Pancreas (tissue), 10 donors: ENCODE measurements around the gene ABLIM2. TPM values are rescaled to one million over a fixed set of nuclear protein-coding genes. Genes with fewer than 3 reads are reported as not detected.

ENCODE experiments used
- ATAC-seq, 4 donors: fragments of 200-7000 bp; cut with Tn5 transposase; one replicate each; pipeline versions ENCODE4 v1.8.0 to v1.9.1; 2020; ENCODE audit warnings: mild to moderate bottlenecking in 4 of 4, moderate library complexity in 4 of 4
- DNase-seq, 6 donors: peaks; one replicate each; pipeline ENCODE4 v3.0.0-alpha.2; 2020
- FAIRE-seq: peaks from 2 replicates; lab custom pipeline; 2012; peaks lifted over from hg19 to GRCh38; lab: Jason Lieb, UNC
- H3K27ac ChIP-seq, 4 donors: fragments of 200-600 bp; sonication (generic); 1 replicate in 3 of 4; 2 replicates in 1 of 4; pipeline versions ENCODE4 v1.5.0 to v1.8.0; 2020
- H3K27me3 ChIP-seq, 4 donors: fragments of 200-600 bp; one replicate each; pipeline ENCODE4 v1.8.0; 2021
- H3K36me3 ChIP-seq, 3 donors: fragments of 200-600 bp; sonication (generic) in 1 of 3; one replicate each; pipeline versions ENCODE4 v1.5.0 to v1.8.0; 2020 to 2021
- H3K4me1 ChIP-seq, 3 donors: fragments of 200-600 bp; one replicate each; pipeline ENCODE4 v1.8.0; 2021
- H3K4me3 ChIP-seq, 4 donors: fragments of 200-600 bp; sonication (generic) in 2 of 4; one replicate each; pipeline versions ENCODE4 v1.5.0 to v1.8.0; 2020 to 2021
- H3K9me3 ChIP-seq, 4 donors: fragments of 200-600 bp; one replicate each; pipeline ENCODE4 v1.8.0; 2021
- WGBS, 2 donors: extraction: QIAGEN DNeasy Blood & Tissue Kit; methylation state at CpG; one replicate each; pipeline ENCODE4 v1.1.7; 2013; 5-methylcytosine and 5-hydroxymethylcytosine counted together
- intact Hi-C, 3 donors: fragments of 100-400 bp; cut with DNase I; formaldehyde crosslinking; loops; one replicate each; pipeline versions ENCODE4 v1.11.1 to v1.14.2; 2022
- polyA plus RNA-seq, 2 donors: library from polyadenylated mRNA; stranded (reverse); fragments of 200-250 nt; gene quantifications; one replicate each; pipeline ENCODE4 v1.2.3, GENCODE V29; 2013
- total RNA-seq, 6 donors: library from RNA; stranded (reverse); fragmentation: NEBNext Ultra II Directional in 4 of 6; extraction: Animal tissue kit (Norgen Biotek cat#: 25700) in 4 of 6; gene quantifications; one replicate each; pipeline versions ENCODE4 v1.2.1 to v1.2.4, GENCODE V29; 2021 to 2023
- TF ChIP-seq, protein P1 (sequence below), 4 donors: fragments of 200-600 bp; sonication (generic) in 3 of 4; IDR thresholded peaks; one replicate each; pipeline versions ENCODE4 v1.5.0 to v1.8.0; 2021; ENCODE audit warnings: antibody characterized with exemption in 4 of 4
- donor health status: healthy with polysubstance abuse.
- donor health status: DM: no; HTN: no; CAD: no; lungs with moderate emphysema.
- donor health status: DM: no; HTN: no; CAD: no.
- donor health status: control.
- donor health status: control.
- donor health status: Bipolar disorder and iron deficiency.
- donor health status: DM: yes; HTN: yes; CAD: no.
- donor health status: DM: no; HTN: no; CAD: no.
- donor health status: DM: no; HTN: no; CAD: no.
- donor health status: DM: yes; HTN: yes; CAD: no.

Gene ABLIM2
- total and polyA plus RNA-seq, 8 donors: 4.3 to 13.1 (median 6.6) TPM

DNA sequence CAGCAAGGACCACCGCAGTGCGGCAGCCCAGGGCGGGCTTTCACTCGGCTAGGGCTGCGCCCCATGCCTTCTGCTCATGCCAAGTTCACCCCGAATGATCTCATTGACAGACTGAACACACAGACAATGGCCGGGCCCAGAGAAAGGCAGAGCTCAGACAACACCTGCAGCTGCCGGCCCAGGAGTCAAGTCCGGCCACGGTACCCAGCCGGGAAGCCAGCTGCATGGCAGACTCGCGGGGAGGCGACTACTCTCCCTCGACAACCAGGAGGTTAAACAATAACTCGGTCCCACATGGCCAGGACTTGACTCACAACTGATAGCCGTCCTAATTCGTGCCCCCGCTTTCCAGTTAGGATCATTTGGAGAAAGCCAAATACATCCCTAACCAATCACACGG, 50.4 kb downstream of the ABLIM2 start:
- peak overlapping the region; percentile 1 to 78 (median 48) for H3K27ac ChIP-seq
- no peaks in the 10 kb centered on the region for H3K9me3 ChIP-seq
- peaks cover 0 to 19% (median 13%) of the 10 kb centered on the region in 3 donors for H3K4me1 ChIP-seq
- no peaks in the 10 kb centered on the region for H3K27me3 ChIP-seq
- 30 to 37% methylated on average over 19 to 20 of the region's 20 CpGs for WGBS, 2 donors
- peak; percentile 71 to 89 (median 81) for DNase-seq
- H3K4me3 ChIP-seq: no peak overlapping the region
- no peaks in the 10 kb centered on the region for H3K36me3 ChIP-seq
- ATAC-seq: peak; percentile 78 to 87 (median 84)
- TF ChIP-seq, protein P1, sequence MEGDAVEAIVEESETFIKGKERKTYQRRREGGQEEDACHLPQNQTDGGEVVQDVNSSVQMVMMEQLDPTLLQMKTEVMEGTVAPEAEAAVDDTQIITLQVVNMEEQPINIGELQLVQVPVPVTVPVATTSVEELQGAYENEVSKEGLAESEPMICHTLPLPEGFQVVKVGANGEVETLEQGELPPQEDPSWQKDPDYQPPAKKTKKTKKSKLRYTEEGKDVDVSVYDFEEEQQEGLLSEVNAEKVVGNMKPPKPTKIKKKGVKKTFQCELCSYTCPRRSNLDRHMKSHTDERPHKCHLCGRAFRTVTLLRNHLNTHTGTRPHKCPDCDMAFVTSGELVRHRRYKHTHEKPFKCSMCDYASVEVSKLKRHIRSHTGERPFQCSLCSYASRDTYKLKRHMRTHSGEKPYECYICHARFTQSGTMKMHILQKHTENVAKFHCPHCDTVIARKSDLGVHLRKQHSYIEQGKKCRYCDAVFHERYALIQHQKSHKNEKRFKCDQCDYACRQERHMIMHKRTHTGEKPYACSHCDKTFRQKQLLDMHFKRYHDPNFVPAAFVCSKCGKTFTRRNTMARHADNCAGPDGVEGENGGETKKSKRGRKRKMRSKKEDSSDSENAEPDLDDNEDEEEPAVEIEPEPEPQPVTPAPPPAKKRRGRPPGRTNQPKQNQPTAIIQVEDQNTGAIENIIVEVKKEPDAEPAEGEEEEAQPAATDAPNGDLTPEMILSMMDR (IDR thresholded peaks at IDR 0.05): no peak
- intact Hi-C loops: no loop called here
- FAIRE-seq: no peak

DNA sequence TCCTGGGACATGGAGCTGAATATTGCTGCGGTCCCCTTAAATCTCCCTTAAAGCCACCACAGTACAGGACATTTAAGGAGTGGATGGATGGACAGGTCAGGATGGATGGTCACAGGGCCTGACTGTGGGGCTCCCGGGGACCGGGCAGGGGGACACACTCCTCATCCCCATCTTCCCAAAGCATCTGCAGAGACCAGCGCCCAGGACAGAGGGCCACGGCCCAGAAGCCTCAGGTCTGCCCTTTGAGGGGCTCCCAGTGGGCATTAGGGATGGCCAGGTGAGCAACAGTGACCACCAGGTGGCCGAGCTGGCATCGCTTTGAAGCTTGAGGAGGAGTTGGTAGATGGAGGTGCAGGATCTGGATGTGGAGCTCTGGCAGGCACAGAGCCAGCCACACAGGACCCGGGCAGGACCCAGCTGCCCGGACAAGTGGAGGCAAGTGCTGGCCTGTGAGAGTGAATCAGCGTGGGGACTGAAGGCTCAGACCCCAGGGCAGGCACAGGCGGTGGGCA, 51.4 kb downstream of the ABLIM2 start:
- TF ChIP-seq, protein P1 (IDR thresholded peaks at IDR 0.05): no peak
- WGBS, 2 donors: 95 to 97% methylated on average over 11 of the region's 11 CpGs
- no peaks in the 10 kb centered on the region for H3K36me3 ChIP-seq
- ATAC-seq (no peak), DNase-seq (peak in 1 of 6 donors; percentile 60), FAIRE-seq (no peak)
- peaks cover 0 to 12% (median 4%) of the 10 kb centered on the region in 3 donors for H3K4me1 ChIP-seq
- intact Hi-C loops: no loop called here
- no peak overlapping the region for H3K4me3 ChIP-seq
- H3K9me3 ChIP-seq: no peaks in the 10 kb centered on the region
- no peak overlapping the region for H3K27ac ChIP-seq
- H3K27me3 ChIP-seq: no peaks in the 10 kb centered on the region

DNA sequence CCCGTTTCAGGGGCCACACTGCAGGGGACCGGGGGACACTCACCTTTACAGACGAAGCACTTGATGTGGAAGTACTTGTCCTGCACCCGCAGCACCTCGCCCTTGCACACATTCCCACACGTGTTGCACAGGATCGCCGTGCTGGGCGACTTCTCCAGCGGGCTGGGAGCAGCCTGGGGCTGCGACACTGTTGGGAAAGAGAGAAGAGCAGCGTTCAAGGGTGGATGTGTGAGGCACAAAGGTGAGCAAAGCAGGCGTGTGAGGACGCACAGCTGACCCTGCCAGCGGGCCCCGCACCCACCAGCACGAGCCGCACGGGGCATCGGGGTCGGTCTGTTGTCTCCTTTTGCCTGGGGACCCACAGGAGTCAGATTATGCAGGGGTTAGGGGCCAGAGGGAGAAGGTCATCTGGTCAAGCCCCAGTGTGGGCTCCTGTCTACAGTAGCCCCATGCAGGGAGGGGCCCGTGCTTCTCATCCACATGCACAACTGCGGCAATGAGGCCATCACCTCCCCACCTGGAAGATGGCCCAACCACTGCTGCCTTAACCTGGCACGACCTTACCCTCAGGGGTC, 52.1 kb downstream of the ABLIM2 start:
- ATAC-seq: no peak
- Histone ChIP-seq H3K4me3 (no peak overlapping the region), H3K4me1 (peaks cover 0 to 12% (median 4%) of the 10 kb centered on the region in 3 donors), H3K36me3 (no peaks in the 10 kb centered on the region), H3K27me3 (no peaks in the 10 kb centered on the region), H3K27ac (no peak overlapping the region), H3K9me3 (no peaks in the 10 kb centered on the region)
- TF ChIP-seq, protein P1 (IDR thresholded peaks at IDR 0.05): no peak
- peak in 1 of 6 donors; percentile 38 for DNase-seq
- 92 to 93% methylated on average over 24 of the region's 24 CpGs for WGBS, 2 donors
- intact Hi-C loops: no loop called here
- no peak for FAIRE-seq

DNA sequence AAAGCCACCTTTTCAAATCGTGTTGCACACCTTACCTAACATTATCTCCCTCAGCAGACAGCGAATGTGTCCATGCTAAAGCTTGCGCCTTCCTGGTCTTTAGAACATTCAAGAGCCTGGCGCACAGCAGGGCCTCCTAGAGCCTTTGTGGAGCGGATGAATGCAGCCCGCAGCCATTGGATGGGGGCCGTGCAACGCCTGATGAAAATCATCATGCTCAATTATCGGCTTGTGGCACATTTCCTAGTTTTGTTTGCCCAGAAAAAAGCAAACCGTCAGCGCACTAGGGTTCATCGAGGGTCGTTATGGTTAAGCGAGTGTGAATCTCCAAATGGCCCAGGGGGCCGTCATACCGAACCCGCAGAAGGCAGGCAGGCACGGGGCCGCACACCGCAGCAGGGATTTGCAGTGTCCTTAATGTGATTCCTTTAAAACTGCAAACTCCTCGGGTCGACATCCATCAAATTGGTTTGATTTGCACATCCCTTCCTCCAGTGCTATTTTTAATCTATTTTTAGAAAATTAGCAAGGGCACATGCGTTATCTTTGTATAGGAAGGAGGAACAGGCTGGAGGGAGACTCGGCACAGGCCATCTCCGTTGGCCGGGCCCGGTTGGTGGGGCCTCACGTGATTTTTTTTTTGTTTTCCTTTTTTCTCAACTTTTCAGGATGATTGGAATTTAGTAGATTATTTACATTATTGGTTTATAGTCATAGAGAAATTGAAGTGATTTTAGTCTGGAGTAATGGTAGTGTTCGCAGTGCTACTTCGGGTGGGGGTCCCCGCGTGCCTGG, 53.1 kb downstream of the ABLIM2 start:
- intact Hi-C loops: no loop called here
- H3K27ac ChIP-seq: no peak overlapping the region
- 90 to 93% methylated on average over 32 of the region's 32 CpGs for WGBS, 2 donors

More for the DNA sequence above, 53.1 kb downstream of the ABLIM2 start:
- DNase-seq (no peak), ATAC-seq (no peak), FAIRE-seq (no peak)
- Histone ChIP-seq H3K4me1 (peaks cover 0 to 12% (median 4%) of the 10 kb centered on the region in 3 donors), H3K9me3 (no peaks in the 10 kb centered on the region), H3K4me3 (no peak overlapping the region), H3K27me3 (no peaks in the 10 kb centered on the region), H3K36me3 (no peaks in the 10 kb centered on the region)
- TF ChIP-seq, protein P1 (IDR thresholded peaks at IDR 0.05): no peak
